ENCODE measurements around the gene KCNMA1.
"Not testable (repeated sequence)": the region's sequence is repeated elsewhere in the genome, so short reads cannot be mapped to it uniquely, and the experiment has no call there.

Gene KCNMA1

DNA sequence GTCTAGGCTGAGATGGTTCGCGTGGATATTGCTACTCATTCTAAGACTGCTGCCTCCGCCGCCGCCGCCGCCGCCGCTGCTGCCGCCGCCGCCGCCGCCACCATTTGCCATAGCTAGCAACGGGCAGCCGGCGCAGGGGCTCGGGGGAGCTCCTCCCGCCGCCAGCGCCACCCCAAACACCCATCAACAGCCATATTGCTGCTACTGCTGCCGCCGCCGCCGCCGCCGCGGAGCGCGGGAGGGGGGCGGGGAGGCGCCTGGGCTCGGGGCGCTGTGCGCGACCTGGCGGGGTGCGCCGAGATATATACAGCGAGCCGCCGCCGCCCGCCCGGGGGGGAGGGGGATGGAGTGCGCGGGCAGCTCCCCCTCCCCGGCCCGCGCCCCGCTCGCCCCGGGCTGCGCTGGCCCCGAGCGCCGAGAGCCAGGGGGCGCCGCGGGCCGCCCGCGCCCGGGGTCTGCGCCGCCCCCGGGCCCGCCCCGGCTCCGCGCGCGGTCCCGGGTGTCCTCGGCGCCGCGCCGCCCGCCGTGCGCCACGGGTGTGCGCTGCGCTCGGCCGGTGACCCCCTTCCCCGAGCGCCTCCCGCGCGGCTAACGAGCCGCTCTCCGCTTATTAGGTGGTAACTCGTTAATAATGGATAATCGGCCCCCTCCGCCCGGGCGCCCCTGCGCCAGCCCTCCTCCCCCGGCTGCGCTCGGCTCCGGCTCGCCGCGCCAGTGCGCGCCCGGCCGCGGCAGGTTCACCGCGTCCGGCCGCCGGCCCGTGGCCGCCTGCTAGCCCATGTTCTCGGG is at the start of gene KCNMA1:
Gene KCNMA1, minus strand, starts transcription at position 277 of the 789 bp plus-strand sequence.
- no peak for DNase-seq

DNA sequence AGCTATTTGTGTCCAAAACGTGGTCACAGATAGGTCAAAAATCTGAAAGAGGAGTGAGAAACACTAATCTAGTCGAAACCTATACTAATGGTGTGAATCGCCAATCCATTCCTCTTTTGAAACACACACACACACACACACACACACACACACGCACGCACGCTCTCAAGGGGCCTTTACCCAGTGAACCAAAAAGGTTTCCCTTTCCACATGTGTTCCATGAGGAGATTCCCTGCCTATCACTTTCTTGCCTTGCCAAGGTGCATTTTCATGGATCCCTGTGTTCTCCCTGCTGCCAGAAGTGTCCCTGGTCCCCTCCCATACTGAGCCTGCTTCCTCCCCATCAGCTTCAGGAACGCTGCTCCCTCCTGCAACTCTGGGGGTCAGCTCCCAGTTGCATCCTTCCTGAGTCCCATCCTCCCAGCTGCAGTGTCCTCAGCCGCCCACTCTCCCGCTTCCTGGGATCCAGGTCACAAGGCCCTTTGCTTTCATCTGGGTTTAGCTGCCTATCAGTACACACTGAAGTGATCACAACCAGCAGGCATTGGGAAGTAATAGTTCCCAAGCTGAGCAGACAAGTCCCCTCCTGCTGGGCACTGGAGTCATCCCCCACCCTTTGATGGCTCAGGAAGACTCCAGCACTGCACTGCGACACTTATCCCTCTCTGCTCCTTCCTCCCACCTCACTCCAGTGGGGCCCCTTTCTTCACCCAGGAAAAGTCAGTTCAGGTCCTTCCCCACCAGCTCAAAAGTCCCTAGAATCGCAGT is 49.2 kb upstream of the KCNMA1 start:
- no peak for DNase-seq

DNA sequence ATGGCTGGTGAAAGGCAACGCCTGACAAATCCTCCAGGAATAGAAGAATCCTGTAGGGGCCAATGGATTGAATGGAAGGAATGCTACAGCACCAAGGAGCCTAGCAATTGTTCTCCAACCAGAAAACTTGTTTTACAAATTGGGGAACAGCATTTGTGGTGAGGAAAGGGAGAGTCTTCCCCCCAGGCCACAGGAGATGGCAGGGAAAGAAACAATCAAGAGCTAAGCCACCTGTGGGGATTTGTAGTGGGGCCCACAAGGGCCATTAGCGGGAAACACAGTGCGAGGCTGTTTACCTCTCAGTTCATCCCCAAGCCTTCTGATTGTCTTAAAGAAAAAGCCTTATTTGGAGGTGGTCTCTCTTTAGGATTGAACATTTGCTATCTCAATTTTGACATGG is 48.5 kb upstream of the KCNMA1 start:
- no peak for DNase-seq

DNA sequence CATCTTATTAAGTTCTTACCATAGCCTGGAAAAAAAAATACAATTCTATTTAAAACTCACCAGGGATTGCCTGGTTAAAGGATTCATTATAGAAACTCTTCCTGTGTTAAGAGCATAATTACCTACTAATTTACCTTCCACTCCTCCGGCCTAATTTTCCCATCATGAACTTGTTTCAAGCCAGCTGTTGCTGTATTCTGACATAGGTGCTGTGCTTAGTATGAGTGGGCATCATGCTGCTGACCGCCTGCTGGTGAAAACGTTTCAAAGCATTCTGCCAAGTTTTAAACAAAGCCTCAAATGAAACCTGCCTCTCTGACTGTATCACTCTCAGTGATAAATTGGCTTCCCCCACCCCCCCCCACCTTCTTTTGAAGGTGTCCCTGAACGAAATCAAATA is 47.8 kb upstream of the KCNMA1 start:
- no peak for DNase-seq

- DNase-seq = not testable (repeated sequence)
Measured at GRCh38 chr10:77683088-77683432, 45.5 kb upstream of the KCNMA1 start.

DNA sequence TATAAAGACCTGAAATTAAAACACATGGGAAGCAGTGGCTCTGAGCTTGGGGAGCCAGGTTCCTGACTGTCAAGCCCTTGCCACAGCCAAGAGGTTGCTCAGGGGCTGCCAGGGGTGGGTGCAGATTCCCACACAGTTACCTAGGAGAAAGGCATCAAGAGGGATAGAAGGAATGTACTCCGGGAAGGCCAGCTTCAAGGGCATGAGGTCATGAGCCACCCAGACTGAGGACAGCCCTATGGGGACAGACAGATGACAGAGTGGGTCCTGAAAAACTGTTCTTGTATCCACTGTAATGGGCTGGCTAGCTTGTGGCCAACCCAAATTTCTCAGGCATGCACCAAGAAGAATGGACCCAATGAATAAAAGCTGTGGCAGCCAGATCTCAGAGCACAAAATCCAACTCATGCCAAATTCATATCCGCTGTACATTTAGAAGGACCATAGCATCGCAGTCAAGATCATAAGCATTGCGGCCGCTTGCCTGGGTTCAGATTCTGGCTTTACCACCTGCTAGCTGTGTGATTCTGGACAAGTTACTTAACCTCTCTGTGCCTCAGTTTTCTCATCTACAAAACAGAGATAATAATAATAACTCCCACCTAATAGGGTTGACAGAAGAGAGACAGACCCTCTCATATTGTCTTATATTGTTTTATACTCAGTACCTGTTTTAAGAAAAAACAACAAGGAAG is 44.9 kb upstream of the KCNMA1 start:
- DNase-seq = no peak

DNA sequence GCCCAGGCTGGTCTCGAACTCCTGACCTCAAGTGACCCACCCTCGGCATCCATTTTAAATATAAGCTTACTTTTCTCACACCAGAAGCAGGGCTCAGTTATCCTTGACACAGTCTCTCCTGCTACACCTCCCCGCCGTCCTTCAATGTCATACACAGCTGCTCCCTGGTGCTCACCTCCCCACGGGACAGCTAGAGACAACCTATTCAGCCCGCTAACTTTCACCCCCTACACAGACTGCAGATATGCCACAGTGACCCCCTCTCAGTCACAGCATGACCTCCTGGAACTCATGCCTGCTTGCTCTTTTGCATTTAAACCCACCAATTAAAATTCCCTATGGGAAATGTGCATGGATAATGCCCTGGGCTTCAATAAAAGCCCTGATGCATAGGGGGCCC is 44.2 kb upstream of the KCNMA1 start:
- DNase-seq = no peak

- DNase-seq = no peak
Measured at GRCh38 chr10:77680811-77681210, 43.2 kb upstream of the KCNMA1 start.

- DNase-seq = no peak
Measured at GRCh38 chr10:77680065-77680464, 42.5 kb upstream of the KCNMA1 start.

- DNase-seq = no peak
Measured at GRCh38 chr10:77679217-77679616, 41.6 kb upstream of the KCNMA1 start.

DNA sequence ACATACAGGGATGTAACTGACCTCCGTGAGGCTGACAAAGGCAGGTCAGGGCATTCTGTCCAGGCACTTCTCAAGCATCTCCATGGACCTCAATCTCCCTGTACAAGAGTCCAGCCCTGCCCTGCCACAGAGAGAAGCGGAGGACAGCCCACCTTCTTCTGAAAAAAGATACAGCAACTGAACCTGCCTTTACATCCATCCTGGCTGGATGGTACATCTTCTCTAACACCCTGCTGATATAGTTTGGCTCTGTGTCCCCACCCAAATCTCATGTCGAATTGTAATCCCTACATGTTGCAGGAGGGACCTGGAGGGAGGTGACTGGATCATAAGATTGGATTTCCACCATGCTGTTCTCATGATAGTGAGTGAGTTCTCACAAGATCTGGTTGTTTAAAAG is 40.5 kb upstream of the KCNMA1 start:
- no peak for DNase-seq

DNA sequence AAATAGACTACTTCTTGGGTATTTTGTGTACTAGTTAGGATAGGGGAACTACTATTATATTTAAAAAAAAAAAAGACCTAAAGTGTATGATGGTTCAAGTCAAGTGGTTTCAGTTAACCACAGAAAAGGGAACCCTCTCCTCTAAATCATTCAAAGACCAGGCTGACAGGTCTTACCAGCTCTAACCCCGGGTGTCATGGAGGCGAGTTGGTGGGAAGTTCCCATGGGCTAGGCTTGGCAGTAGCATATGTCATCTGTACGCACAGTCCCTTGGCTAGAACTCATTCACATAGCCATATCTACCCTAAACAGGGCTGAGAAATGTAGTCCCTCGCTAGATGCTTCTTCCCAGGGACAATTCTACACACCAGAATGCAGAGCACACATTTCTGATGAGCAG is 37.7 kb upstream of the KCNMA1 start:
- no peak for DNase-seq

GRCh38 chr10:77673515-77674140 is 36.0 kb upstream of the KCNMA1 start:
- no peak for DNase-seq

GRCh38 chr10:77673101-77673500 is 35.5 kb upstream of the KCNMA1 start:
- DNase-seq = no peak

GRCh38 chr10:77671594-77672252 is 34.1 kb upstream of the KCNMA1 start:
- DNase-seq = no peak

- no peak for DNase-seq
Measured at GRCh38 chr10:77670817-77671443, 33.3 kb upstream of the KCNMA1 start.

GRCh38 chr10:77669892-77670291 is 32.3 kb upstream of the KCNMA1 start:
- DNase-seq = no peak

- DNase-seq = no peak
Measured at GRCh38 chr10:77667426-77668324, 30.1 kb upstream of the KCNMA1 start.

- DNase-seq = no peak
Measured at GRCh38 chr10:77666821-77667220, 29.2 kb upstream of the KCNMA1 start.

DNA sequence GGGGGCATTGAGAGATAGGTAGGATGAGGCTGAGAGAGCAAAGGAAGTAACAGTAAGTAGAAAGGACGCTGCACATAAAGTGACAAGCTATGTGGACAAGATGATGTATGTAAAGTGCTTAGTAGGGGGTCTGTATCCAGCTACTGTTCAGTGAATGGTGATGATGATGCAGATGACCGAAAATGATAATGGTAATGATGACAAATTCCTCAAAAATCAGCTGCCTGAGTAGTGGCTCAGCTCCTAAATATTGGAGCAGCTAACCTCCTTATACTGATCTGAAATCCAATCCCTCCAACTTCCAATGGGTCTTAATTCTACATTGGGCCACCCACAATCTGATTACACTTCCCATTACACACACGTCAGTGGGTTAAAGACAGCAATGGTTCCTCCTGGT is 27.1 kb upstream of the KCNMA1 start:
- no peak for DNase-seq

- DNase-seq = no peak
Measured at GRCh38 chr10:77664008-77664407, 26.4 kb upstream of the KCNMA1 start.

Data from activated CD4-positive, alpha-beta T cell treated with anti-CD3 and anti-CD28 coated beads for 4 hours (primary cell).